Endothelial cell of umbilical vein (primary cell): ENCODE results near the gene ZNF282.

Source experiments
- CTCF ChIP-seq, 2 donors: IDR thresholded peaks; 1 replicate in 1 of 2; 2 replicates in 1 of 2; pipeline ENCODE4 v1.5.1; 2011; ENCODE audit warnings: low read length in 2 of 2, mild to moderate bottlenecking in 2 of 2, moderate library complexity in 2 of 2, control low read depth in 1 of 2, inconsistent platforms in 1 of 2, low read depth in 1 of 2; ENCODE audit not compliant: insufficient read depth in 1 of 2; ENCODE audit errors: extremely low read depth in 1 of 2
- EZH2 ChIP-seq: IDR thresholded peaks from 2 replicates; pipeline ENCODE4 v1.6.1; 2012; ENCODE audit warnings: borderline replicate concordance, low read depth, mild to moderate bottlenecking, moderate library complexity, low read length, inconsistent platforms; ENCODE audit not compliant: severe bottlenecking
- FOS ChIP-seq: IDR thresholded peaks from 2 replicates; pipeline ENCODE4 v1.6.1; 2011; ENCODE audit warnings: mild to moderate bottlenecking, low read length, moderate library complexity, borderline replicate concordance; ENCODE audit not compliant: insufficient read depth
- MAX ChIP-seq: IDR thresholded peaks from 2 replicates; pipeline ENCODE4 v1.6.1; 2011; ENCODE audit not compliant: insufficient read depth, insufficient read length
- MYC ChIP-seq: IDR thresholded peaks from one replicate; pipeline ENCODE4 v1.6.1; 2011; ENCODE audit warnings: mild to moderate bottlenecking, low read depth, low read length
- POLR2A ChIP-seq: IDR thresholded peaks from 2 replicates; pipeline ENCODE4 v1.6.1; 2012; ENCODE audit warnings: low read depth, mild to moderate bottlenecking, control low read depth, low read length
- POLR2AphosphoS5 ChIP-seq: IDR thresholded peaks from 2 replicates; pipeline ENCODE4 v1.6.1; 2012; ENCODE audit warnings: low read depth, mild to moderate bottlenecking, control low read depth, low read length, moderate library complexity; ENCODE audit not compliant: insufficient read depth

- no peak for TF ChIP-seq CTCF (IDR thresholded peaks at IDR 0.05; ENCODE audit: extremely low read depth in 1 of 2, insufficient read depth in 1 of 2, low read depth in 1 of 2, low read length in 2 of 2)
- no peak for TF ChIP-seq FOS
- no peak for TF ChIP-seq POLR2A
- no peak for TF ChIP-seq EZH2
- TF ChIP-seq POLR2AphosphoS5: no peak
- TF ChIP-seq MAX: no peak
- TF ChIP-seq MYC: no peak
Measured at GRCh38 chr7:149194799-149195179, 557 bp upstream of the ZNF282 start.
